SIG-M5 treated with dmso at 0.1 percent for 504 hours (cell line): Measurements from ENCODE around the gene ACOT7.

Experiments
- DNase-seq: peaks from one replicate; lab custom pipeline; 2025; ENCODE audit not compliant: unreplicated experiment; lab: John Stamatoyannopoulos, UW

Gene ACOT7

DNA sequence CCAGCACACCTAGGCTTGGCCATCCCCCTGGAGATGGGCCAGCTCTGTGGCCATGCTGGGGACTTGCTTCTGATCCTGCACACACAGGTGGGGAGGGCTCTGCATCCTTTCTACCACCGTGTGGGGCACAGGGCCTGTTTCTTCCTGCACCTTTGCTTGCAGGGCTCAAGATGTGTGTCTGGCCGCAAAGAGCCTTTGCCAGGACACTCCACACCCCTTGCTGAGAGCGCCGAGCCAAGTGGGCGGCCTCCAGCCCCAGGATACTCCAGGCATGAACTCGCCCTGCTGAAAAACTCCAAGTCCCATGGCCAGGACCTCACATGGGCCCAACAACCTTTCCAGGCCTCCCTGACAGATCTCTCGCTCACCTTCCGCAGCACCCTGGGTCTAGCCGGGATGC, 121.1 kb downstream of the ACOT7 start:
- DNase-seq, result no peak

DNA sequence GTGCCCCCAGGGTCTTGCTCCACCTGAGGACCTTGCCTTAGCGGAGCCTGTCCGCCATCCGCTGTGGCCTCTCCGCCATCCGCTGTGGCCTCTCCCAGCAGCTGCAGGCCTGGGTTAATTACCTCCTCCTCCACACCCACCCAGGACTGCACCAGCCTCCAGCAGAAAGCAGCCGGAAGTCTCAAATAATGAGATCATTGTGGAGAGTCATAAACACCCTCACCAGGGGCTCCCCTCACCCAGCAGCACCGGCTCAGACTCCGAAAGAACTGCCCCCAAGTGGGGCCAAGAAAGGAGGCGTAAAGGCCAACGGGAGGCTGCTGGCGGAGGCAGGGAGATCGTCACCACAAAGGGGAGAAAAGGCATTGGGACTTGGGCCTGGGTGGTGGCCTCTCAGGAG, 122.0 kb downstream of the ACOT7 start:
- DNase-seq, result no peak

DNA sequence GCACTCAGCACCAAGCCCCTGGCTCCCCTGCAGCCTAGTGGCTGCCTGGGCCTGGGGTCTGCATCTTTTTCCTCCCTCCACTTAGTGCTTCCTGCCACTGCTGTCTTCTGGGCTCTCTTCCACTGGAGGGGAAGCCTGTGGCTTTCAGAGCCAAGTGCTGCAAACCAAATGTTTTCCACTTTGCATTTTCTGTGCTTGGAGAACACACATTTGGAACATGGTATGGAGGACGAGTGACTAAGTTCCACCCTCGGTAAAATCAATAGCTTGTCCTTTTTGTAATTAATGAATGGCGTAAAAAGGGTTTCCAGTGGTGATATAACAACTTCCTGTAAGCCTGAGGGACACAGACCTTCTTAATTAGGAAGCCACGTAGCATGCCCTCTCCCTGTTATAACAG, 122.6 kb downstream of the ACOT7 start:
- DNase-seq, result no peak

DNA sequence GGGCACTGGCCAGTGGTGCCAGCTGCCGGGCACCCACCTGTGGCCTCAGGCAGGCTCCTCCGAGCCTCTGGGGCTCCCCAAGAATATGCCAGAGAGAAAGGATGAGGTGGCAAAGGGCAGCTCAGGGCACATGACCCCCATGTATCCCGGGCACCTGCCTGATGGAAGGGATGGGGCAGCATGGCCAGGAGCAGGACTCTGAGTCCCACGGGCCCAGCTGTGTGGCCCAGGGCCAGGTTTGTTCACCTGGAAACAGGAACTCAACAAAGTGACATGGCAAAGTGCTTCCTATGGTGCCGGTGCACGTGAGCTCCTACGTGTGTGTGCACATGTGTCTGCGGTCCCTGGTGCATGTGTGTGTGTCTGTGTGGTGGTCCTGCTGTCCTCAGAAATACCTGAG, 123.2 kb downstream of the ACOT7 start:
- no peak for DNase-seq

DNA sequence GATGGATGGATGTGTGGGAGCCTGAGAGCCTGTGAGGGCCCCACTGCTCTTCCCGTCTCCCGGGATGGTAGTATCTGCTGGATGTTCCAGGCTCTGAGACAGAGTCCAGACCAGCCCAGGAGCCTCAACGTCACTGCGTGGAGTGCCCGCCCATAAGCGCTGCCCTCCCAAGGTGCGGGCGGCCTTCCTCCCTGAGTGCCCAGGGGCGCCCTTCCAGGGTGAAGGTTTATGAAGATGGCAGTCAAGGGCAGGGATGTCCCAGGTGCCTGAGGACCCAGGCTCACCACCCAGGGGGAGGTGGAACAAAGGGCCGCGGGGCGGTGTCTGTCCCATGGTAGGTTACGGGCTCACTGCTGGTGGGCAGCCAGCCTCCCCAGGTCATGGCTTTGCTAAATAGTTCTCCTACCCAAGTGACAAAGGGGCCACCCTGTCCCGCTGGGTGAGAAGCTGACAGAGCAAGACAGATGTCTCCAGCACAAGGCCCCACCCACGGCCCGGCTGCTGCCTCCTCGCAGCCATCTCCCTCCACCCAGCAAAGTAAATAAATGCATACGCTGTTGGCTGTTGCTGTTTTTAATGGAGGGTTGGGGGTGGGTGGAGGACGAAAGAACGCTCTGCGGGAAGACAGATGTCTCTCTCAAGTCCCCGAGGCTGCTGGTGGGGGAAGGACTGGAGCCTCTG, 123.7 kb downstream of the ACOT7 start:
- DNase-seq, result no peak

DNA sequence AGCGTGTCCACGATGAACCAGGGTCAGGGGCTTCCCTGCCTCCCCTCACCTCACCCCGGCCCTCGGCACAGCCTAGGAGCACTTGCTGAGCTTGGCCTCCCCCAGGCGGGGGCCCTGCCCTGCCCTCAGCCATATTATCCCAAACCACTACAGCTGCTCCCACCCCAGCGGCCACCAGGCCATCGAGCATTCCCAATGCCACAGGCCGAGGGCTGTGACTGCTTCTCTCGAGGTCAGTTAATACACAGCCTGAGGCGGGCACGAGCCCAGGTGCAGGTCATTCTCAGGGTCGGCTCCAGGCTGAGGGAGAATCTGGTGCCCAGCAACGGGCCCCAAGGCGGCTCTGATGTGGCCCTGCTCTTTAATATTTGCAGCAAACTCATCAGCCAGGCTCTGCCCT, 124.3 kb downstream of the ACOT7 start:
- no peak for DNase-seq

DNA sequence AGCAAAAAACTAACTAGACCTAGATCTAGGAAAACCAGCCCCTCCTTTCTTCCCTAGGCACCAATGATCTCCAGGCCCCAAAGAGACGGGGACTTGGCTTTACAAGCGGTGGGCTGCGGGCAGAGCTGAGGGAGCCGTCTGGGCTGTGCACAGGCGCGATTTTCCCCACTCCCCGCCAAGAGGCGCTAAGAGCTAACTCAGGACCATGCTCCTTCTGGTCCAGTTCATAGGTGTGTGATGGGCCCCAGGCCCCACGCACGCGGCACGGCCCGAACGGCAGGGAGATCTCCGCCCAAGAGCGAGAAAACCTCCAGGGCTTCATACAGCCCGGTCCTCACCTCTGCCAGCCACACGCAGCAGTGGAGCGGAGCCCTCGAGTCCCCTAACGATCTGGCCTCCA, 125.2 kb downstream of the ACOT7 start:
- DNase-seq, result no peak

DNA sequence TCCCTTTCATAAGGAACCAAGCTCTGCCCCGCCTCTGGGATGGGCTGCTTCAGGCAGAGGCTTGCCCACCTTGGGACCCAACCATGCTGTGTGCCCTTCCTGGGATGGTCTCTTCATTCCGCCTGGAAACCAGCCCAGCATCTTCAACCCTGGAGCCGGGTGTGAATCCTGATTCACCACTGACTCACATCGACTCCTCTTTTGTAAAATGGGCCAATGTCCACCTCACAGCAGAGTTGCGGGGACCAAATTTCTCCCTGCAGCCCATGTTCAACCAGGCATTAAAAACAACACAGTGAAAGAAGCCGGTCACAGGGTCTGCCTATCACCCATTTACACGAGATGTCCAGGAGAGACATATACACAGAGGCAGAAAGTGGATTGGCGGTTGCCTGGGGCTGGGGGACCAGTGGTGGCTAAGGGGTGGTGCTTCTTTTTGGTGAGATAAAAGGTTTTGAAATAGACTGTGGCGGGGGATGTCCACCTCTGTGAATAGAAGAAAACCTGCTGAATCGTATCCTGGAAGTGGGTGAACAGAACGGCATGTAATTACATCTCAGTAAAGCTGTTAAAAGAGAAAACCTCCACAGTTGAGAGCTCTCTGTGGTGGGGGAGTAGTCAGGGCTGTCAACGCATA, 125.8 kb downstream of the ACOT7 start:
- DNase-seq, result no peak

DNA sequence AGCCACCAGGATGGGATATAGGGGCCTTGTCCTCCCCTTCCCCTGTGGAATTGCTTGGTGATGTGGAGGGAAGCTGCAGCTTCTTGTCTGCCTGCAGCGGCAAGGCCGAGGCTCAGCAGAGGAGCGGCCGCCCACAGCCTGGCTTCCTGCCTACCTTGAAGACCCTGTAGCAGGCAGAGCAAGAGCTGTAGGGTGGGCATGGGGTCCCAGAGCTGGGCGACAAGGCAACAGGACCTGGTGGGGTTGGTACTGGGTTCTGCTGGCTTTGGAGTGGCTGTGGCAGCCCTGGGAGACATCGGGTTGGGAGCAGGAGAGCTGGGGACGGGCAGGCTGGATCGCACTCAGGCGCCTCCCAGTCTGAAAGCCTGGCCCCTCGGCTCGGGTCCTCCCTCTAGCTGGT, 126.9 kb downstream of the ACOT7 start:
- DNase-seq, result no peak

DNA sequence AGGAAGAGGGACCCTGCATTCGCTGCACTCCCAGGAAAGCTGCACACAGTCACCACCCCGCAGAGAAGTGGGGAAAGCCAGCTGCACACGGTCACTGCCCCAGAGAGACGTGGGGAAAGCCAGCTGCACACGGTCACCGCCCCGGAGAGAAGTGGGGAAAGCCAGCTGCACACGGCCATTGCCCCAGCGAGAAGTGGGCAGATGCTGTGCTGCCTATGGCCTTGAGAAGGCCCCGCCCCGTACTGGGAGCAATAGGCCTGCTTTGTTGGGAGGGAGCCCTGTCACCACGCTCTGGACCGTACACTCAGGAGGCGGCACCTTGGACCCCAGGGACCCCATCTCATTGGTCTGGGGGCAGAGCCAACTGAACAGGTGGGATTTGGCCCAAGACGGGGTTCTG, 128.4 kb downstream of the ACOT7 start:
- DNase-seq, result no peak

DNA sequence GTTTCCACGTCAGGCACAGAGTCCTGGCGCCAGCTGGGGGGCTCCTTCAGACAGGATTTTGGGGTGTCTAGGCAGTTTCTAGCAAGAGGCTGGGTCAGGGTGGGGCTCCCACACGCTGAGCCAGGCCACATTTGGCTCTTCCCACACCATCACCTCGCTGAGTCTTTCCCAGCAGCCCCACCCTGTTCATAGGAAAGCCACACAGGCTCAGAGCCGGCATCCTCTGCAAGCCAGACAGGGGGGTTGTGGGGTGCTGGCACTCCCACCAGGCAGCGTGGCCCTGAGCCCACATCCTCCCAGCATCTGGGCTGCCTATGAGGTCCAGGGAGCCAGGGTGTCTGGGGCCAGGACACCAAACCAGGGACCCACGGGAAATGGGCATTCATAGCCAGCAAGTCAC, 129.9 kb downstream of the ACOT7 start:
- no peak for DNase-seq

DNA sequence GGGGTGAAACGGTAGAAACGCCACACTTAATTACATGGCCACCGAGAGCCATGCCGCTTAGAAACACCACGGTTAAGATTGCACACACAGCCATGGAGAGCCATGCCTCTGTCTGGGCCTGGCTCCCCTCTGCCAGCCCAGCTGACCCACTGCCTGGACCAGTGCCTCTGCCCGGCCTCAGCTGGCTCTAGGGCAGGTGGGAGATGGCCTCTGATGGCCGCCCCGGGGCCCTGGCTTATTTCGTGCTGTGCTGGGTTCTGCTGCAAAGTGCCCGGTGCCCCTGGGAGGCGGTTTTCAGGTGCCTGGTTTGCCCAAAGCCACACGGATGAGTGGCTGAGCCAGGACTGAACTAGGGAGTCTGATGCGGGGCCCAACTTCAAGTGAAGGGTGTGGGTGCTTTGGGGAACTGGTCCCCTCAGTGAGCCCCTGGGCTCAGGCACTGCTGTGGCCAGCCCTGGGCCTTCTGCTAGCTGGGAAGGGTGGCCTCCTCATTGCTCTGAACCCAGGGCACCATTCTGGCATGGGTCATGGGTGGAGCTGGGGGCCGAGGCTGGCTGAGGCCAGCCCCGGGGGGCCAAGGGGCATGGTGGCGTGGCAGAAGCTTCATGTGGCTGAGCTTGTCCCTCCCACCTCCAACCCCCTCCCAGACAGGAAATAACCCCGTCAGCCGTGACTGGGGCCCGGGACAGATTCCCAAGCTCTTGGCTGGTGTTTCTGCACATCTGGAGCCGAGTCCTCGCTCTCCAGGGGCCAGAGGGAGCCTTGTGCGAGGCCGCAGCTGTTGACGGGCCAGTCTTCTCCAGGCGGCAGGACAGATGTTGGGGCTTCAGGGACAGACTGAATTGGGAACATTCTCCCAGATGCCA, 130.8 kb downstream of the ACOT7 start:
- DNase-seq, result no peak

DNA sequence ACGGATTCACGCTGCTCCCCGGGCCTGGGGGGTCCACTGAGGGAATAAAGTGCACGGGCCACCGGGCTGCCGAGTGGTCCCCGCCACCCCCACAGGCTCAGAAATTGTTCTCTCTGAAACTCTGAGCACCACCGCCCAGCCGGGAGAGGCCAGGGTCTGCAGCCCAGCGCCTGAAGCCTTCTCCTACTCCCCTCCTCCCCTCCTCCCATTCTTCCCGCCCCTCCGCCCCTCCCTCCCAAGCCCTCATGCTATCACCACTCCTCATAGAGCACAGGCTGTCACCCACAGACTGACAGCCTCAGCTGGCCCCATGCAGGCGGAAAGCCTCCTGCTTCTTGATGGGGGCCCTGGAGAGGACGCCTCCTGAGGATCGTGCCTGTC, 132.0 kb downstream of the ACOT7 start:
- DNase-seq, result no peak

DNA sequence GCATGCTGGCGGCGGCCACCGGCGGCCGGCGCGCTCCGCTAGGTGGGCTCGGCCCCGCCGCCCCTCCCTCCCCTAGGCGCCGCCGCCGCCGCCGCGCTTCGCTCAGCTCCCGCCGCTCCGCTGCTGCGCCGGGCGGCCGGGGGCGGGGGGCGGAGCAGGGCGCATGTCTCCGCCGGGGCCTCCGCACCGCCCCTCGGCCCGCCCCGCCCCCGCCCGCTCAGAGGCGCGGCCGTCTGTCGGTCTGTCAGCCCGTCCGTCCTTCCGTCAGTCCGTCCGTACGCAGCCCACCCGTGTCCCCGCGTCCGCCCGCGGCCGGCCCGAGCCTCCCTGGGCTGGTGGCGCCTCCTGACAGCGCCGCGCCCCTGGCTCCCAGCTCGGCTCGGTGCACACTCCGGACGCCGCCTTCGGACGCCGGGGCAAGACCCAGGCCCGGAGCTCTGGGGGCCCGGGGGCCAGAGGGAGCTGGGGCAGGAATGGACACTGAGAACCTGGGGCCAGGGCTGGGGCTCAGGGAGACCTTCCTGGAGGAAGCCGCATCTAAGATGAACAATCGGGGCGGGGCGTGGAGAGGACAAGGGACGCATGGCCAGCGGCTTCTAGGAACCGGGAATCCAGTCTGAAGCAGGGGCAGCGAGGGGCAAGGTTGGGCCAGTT, 132.5 kb downstream of the ACOT7 start, which contains the start of gene GPR153:
Gene GPR153 (minus strand): TSS at position 138 of the 654 bp plus-strand sequence. CDS start 6,193 bp downstream, outside the sequence.
- peak; percentile 20 for DNase-seq

DNA sequence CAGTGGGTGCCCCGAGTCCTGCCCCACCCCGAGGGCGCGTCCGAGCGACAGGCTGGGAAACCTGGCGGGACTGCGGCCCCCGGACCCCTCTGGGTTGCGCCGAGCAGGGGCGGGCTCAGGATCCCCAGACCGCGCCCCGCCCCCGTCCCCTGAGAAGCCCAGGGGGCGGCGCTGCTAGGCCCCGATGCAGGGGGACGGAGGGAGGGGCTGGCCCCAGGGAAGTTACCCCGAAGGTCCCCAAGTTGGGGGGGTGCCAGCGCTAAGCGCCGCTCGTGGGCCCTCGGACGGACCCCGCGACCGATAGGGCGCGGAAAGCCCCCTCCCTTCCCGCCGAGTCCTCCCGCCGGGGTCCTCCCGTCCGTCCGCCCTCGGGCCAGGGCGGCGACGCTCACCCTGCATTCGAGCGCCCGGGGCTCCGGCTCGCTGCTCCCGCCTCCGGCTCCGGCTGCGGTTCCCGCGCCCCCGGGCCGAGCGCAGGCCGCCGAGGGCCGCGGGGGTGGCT, 133.1 kb downstream of the ACOT7 start:
- peak; percentile 28 for DNase-seq

DNA sequence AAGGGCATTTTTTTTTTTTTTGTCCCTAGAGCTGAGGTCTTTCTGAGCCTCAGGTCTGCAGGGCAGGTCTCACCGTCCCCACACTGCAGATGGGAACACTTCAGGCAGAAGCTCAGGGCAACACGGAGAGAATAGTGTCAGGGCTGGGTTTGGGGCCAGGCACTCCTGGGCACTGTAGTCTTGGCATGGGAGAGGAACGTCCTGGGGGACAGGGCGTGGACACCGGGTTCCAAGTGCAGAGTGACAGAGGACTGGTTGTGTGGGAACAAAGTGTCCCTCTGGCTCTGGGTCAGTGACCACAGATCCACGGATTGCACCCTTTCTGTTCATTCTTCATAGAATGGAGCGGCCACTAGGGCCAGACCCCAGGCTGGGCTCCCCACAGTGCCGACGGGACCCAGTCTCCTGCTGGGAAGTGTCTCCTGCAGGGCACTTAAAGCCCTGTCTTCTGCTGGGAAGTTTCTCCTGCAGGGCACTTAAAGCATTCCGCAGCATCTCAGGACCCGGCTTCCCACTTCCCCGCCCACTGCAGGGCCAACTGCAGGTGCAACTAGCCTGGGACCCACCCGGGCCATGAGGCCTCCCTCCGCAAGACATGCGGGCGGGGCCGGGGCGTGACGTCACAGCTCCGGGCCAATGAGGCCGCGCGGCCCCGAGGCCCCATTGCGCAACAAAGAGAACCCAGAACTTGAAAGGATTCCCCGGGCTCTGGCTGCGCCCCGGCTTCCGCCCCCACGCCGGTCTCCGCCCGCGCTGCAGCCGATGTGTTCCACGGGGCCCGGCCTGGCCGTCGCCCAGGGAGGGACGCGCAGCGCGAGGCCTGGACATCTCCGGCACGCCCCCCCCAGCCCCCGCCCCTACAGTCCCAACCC, 133.8 kb downstream of the ACOT7 start:
- peak; percentile 73 for DNase-seq

DNA sequence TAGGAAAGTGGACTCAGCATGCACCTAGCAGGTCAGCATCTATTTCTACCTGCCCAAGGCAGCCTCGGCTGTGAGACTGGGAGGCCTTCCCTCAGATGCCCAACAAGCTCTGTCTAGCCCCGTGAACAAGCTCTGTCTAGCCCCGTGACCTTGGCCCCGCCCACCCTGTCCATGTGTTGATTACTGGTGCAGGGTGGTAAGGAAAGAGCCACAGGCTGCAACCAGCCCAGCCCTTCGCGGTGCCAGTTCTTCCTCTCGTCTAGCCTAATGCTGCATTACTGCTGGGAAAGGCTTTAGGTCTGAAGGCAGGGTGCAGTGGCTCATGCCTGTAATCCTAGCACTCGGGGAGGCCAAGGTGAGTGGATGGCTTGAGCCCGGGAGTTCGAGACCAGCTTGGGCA, 134.9 kb downstream of the ACOT7 start:
- no peak for DNase-seq

DNA sequence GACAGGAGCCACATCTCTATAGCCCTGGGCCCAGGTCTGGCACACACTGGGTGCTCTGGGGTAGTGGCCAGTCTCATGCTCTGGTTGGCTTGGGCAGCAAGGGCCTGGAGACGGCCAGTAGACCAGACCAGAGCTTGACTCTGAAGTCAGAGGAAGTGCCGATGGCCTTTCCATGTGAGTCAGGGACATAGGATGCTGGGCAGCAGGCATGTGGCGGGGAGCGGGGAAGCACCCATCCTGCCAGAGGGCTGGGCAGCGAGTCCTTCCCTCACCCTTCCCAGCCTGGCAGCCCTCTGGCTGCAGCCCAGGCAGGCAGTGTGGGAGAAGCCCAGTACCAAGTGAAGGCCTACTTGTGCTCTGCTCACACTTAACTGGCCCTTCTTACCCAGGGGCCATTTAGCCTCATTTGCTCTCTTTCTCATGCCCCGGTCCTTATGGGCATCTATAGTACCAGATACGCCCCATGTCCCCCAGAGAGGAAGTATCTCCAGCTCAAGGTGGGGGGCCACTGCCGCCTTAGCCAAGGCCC, 136.0 kb downstream of the ACOT7 start:
- no peak for DNase-seq

DNA sequence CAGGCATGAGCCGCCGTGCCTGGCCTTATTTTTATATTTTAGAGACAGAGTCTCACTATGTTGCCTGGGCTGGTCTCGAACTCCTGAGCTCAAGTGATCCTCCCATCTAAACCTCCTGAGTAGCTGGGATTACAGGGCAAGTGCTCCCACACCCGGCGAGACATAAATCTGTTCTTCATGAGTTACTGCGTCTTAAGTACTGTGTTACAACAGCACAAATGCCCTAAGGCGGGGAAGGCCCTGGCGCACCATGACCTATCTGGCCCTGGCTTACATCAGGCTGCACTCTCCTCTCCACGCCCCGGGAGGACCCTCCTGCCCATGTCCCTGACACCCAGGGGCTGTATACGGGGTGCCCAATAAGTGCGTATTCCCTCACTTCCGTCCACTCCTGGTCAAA, 136.9 kb downstream of the ACOT7 start:
- DNase-seq, result no peak

DNA sequence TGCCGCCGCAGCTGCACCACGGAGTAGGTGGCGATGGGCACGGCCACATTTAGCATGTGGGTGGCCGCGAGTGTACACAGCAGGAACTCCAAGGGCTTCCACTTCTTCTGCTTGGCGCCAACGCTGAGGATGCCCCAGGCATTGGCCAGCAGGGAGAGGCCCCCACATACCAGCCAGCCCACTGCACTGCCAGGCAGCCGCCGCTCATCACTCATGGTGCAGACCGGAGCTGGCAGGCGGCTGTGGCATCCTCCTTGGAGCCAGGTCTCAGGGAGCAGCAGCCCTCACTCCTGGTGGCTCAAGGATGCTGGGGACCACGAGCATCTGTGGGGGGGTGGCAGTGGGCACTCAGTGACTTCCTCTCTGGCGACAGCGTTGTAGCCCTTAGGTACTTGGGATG, 138.9 kb downstream of the ACOT7 start:
- no peak for DNase-seq
